ENCODE measurements around the gene NMD3. TPM values are rescaled to one million over a fixed set of nuclear protein-coding genes. Genes with fewer than 3 reads are reported as not detected.
"Not testable (repeated sequence)": the region's sequence is repeated elsewhere in the genome, so short reads cannot be mapped to it uniquely, and the experiment has no call there.

NMD3 gene
- total RNA-seq, 1 donor from 2014 or later, result 60.9 TPM

DNA sequence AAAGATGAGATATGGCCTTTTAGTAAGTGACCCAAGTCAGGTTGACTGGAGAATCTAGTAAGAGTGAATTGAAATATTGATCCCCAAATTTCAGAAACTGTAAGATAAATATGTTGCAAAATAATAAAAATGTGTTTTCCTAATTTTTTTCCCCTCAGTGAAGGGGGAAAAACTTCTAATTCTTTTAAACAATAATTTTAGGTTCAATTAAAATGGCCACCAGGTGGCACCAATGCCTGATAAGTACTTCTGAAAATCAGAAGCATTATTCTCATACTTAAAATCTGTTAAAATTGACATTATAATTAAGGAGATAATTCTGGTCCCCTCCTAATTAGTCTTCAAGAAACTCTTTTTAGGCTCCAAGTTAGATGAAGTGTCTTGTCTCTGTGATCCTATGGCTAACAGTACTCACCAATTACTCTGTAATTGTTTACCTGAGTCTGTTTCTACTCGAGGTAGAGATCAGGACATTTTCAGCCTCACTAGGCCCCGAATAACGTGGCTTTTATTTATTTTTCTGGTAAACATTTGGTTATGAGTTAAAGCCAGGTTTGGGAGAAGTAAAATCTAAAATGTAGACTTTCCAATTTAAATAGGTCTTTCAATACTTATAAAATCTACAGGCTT, 52.6 kb downstream of the NMD3 start:
- Mint-ChIP-seq H3K27ac (ENCODE audit: unreplicated experiment) (no peak overlapping the region), H3K27me3 (ENCODE audit: unreplicated experiment) (no peaks in the 10 kb centered on the region), H3K36me3 (ENCODE audit: unreplicated experiment) (peaks cover 35% of the 10 kb centered on the region), H3K4me3 (ENCODE audit: unreplicated experiment) (no peak overlapping the region), H3K4me1 (ENCODE audit: unreplicated experiment) (peaks cover 5% of the 10 kb centered on the region), H3K9me3 (ENCODE audit: unreplicated experiment) (peaks cover 17% of the 10 kb centered on the region)
- no peak for DNase-seq (ENCODE audit: extremely low spot score, unreplicated experiment)
- TF ChIP-seq, protein P1, sequence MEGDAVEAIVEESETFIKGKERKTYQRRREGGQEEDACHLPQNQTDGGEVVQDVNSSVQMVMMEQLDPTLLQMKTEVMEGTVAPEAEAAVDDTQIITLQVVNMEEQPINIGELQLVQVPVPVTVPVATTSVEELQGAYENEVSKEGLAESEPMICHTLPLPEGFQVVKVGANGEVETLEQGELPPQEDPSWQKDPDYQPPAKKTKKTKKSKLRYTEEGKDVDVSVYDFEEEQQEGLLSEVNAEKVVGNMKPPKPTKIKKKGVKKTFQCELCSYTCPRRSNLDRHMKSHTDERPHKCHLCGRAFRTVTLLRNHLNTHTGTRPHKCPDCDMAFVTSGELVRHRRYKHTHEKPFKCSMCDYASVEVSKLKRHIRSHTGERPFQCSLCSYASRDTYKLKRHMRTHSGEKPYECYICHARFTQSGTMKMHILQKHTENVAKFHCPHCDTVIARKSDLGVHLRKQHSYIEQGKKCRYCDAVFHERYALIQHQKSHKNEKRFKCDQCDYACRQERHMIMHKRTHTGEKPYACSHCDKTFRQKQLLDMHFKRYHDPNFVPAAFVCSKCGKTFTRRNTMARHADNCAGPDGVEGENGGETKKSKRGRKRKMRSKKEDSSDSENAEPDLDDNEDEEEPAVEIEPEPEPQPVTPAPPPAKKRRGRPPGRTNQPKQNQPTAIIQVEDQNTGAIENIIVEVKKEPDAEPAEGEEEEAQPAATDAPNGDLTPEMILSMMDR (IDR thresholded peaks at IDR 0.05), result peak; percentile 72

DNA sequence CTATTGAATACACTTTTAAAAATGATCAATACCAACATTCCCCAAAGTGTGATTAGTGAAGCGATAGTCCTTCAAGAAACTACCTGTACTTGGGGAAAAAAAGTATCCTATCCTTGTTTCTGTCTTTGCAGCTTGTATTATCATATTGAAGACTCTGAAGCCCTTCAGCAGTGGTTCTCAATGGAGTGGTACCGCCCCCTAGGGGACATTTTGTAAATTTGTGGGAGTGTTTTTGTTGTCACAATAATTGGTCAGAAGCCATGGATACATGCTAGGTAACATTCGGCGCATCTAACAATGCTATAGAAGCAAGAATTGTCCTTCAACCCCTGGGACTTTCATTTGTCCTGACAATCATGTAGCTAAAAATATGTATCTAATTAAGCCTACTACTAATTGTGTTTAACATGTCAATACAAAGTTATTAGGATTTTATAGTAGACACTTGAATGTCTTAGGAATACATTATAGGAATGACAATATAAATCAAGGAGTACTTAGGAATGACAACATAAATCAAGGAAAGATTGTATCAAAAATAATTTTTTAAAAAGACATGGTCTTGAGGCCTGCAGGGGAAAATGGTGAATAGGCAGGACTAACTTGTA, 53.7 kb downstream of the NMD3 start:
- Mint-ChIP-seq H3K27ac (ENCODE audit: unreplicated experiment) (no peak overlapping the region), H3K36me3 (ENCODE audit: unreplicated experiment) (peaks cover 31% of the 10 kb centered on the region), H3K9me3 (ENCODE audit: unreplicated experiment) (peaks cover 22% of the 10 kb centered on the region), H3K4me1 (ENCODE audit: unreplicated experiment) (peaks cover 5% of the 10 kb centered on the region), H3K27me3 (ENCODE audit: unreplicated experiment) (no peaks in the 10 kb centered on the region), H3K4me3 (ENCODE audit: unreplicated experiment) (no peak overlapping the region)
- TF ChIP-seq, protein P1 (IDR thresholded peaks at IDR 0.05), result peak; percentile 51
- no peak for DNase-seq (ENCODE audit: extremely low spot score, unreplicated experiment)

DNA sequence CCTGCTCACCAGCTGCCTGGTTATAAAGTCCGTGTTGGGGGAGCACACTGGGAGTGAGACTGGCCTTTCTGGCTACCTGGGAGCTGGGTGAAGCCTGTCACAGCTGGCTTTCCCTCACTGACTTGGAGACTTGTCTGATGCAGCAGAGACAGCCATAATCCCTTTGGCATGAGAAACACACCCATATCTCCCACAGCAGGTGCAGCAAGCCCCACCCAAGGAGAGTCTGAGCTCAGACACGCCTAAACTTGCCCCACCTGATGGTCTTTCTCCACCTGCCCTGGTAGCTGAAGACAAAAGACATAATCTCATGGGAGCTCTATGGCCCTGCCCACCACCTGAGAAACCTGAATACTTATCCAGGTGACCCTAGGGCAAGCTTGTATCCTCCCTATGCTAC, 54.8 kb downstream of the NMD3 start:
- H3K4me3 Mint-ChIP-seq (ENCODE audit: unreplicated experiment), result no peak overlapping the region
- H3K27ac Mint-ChIP-seq (ENCODE audit: unreplicated experiment), result no peak overlapping the region
- peaks cover 5% of the 10 kb centered on the region for H3K4me1 Mint-ChIP-seq (ENCODE audit: unreplicated experiment)
- H3K9me3 Mint-ChIP-seq (ENCODE audit: unreplicated experiment), result peaks cover 25% of the 10 kb centered on the region
- TF ChIP-seq, protein P1 (IDR thresholded peaks at IDR 0.05), result no peak
- no peaks in the 10 kb centered on the region for H3K27me3 Mint-ChIP-seq (ENCODE audit: unreplicated experiment)
- DNase-seq (ENCODE audit: extremely low spot score, unreplicated experiment), result no peak
- H3K36me3 Mint-ChIP-seq (ENCODE audit: unreplicated experiment), result peaks cover 29% of the 10 kb centered on the region

DNA sequence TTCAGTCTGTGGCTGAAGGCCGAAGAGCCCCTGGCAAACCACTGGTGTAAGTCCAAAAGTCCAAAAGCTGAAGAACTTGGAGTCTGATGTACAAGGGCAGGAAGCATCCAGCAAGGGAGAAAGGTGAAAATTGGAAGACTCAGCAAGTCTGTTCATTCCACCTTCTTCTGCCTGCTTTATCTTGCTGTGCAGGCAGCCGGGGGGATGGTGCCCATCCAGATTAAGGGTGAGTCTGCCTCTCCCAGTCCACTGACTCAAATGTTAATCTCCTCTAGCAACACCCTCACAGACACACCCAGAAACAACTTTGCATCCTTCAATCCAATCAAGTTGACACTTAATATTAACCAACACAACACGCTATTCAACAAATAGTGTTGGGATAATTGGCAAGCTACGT, 61.3 kb downstream of the NMD3 start:
- H3K36me3 Mint-ChIP-seq (ENCODE audit: unreplicated experiment); H3K27me3 Mint-ChIP-seq (ENCODE audit: unreplicated experiment); DNase-seq (ENCODE audit: extremely low spot score, unreplicated experiment); H3K4me1 Mint-ChIP-seq (ENCODE audit: unreplicated experiment); H3K4me3 Mint-ChIP-seq (ENCODE audit: unreplicated experiment); H3K27ac Mint-ChIP-seq (ENCODE audit: unreplicated experiment): not testable (repeated sequence)
- H3K9me3 Mint-ChIP-seq (ENCODE audit: unreplicated experiment), result peaks cover 49% of the 10 kb centered on the region

DNA sequence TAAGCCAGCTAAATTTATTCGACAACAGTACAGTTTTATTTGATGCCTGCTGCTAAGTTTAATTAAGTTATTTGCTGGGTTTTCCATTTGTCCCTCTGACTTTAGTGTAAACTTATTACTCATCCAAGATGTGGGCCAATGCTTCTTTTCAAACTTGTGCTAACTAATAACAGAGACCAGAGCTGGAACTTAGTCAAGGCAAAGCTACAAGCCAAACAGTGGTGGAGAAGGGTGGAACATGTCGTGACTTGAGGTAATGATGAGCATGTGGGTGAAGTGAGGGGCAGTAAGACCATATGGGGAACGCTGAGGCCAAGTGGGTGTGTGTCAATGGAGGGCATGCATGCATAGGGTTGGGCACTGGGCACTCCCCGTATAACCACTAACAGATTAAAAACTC, 63.9 kb downstream of the NMD3 start:
- Mint-ChIP-seq H3K4me3 (ENCODE audit: unreplicated experiment) (no peak overlapping the region), H3K4me1 (ENCODE audit: unreplicated experiment) (no peaks in the 10 kb centered on the region), H3K27ac (ENCODE audit: unreplicated experiment) (no peak overlapping the region), H3K36me3 (ENCODE audit: unreplicated experiment) (no peaks in the 10 kb centered on the region), H3K9me3 (ENCODE audit: unreplicated experiment) (peaks cover 35% of the 10 kb centered on the region), H3K27me3 (ENCODE audit: unreplicated experiment) (no peaks in the 10 kb centered on the region)
- no peak for DNase-seq (ENCODE audit: extremely low spot score, unreplicated experiment)
- TF ChIP-seq, protein P1 (IDR thresholded peaks at IDR 0.05), result no peak
